ENCODE measurements around the gene LRMDA. TPM values are rescaled to one million over a fixed set of nuclear protein-coding genes. Genes with fewer than 3 reads are reported as not detected.

LRMDA gene
- polyA plus RNA-seq, 3 donors, result 39.8 to 59.6 (median 56.4) TPM

- no peaks in the 10 kb centered on the region for H3K4me1 Mint-ChIP-seq
- no peaks in the 10 kb centered on the region for H3K36me3 ChIP-seq (replicated peaks in 1 of 2; ENCODE audit: control insufficient read depth in 1 of 2, insufficient read depth in 2 of 2, low read length in 2 of 2)
- no peak overlapping the region for H3K27ac ChIP-seq (ENCODE audit: low read depth in 1 of 2, low read length in 2 of 2)
- H4K20me1 ChIP-seq (ENCODE audit: insufficient read depth, low read length), result no peaks in the 10 kb centered on the region
- H3K4me1 ChIP-seq (ENCODE audit: control insufficient read depth in 1 of 2, insufficient read depth in 2 of 2, low read length in 2 of 2), result no peaks in the 10 kb centered on the region
- H3K27ac Mint-ChIP-seq, result no peak overlapping the region
- no peak overlapping the region for H2AFZ ChIP-seq (ENCODE audit: insufficient read depth, low read depth, low read length, poor library complexity, severe bottlenecking)
- H3K9me3 Mint-ChIP-seq, result peaks cover 0 to 3% (median 0%) of the 10 kb centered on the region in 7 donors
- H3K4me2 ChIP-seq (replicated peaks; ENCODE audit: extremely low read depth, low read length, poor library complexity, severe bottlenecking), result no peak overlapping the region
- no peak for TF ChIP-seq CTCF (IDR thresholded peaks at IDR 0.05)
- intact Hi-C loops (cut with micrococcal nuclease), result no loop called here
- no peaks in the 10 kb centered on the region for H3K27me3 ChIP-seq (ENCODE audit: control insufficient read depth in 2 of 2, insufficient read depth in 2 of 2, low read length in 2 of 2)
- peaks cover 8 to 9% of the 10 kb centered on the region in 2 donors for H3K36me3 Mint-ChIP-seq
- peaks cover 0 to 2% (median 0%) of the 10 kb centered on the region in 3 donors for H3K27me3 Mint-ChIP-seq (ENCODE audit: low read depth in 3 of 3)
- no peak overlapping the region for H3K4me3 ChIP-seq (replicated peaks in 1 of 3; ENCODE audit: low read depth in 2 of 3, low read length in 3 of 3)
- H3K9ac ChIP-seq (ENCODE audit: insufficient read depth, low read length, poor library complexity, severe bottlenecking), result no peak overlapping the region
- no peak for DNase-seq
- H3K9me3 ChIP-seq (replicated peaks in 1 of 2; ENCODE audit: control insufficient read depth in 1 of 2, insufficient read depth in 1 of 2, low read length in 2 of 2), result no peaks in the 10 kb centered on the region
- 97% methylated on average over 7 of the region's 12 CpGs for WGBS (ENCODE audit: insufficient coverage)
- no peaks in the 10 kb centered on the region for H3K79me2 ChIP-seq (ENCODE audit: insufficient read depth, low read length)
- H3K4me3 Mint-ChIP-seq, result no peak overlapping the region
Observed at GRCh38 chr10:76089556-76090180, 658.2 kb downstream of the LRMDA start.

- 100% methylated on average over 1 of the region's 1 CpG for WGBS (ENCODE audit: insufficient coverage)
- no peaks in the 10 kb centered on the region for H3K4me1 Mint-ChIP-seq
- no peak overlapping the region for H3K27ac Mint-ChIP-seq
- H3K4me3 ChIP-seq (replicated peaks in 1 of 3; ENCODE audit: low read depth in 2 of 3, low read length in 3 of 3), result no peak overlapping the region
- H3K4me2 ChIP-seq (replicated peaks; ENCODE audit: extremely low read depth, low read length, poor library complexity, severe bottlenecking), result no peak overlapping the region
- peaks cover 0 to 1% of the 10 kb centered on the region in 2 donors for H3K9me3 ChIP-seq (replicated peaks in 1 of 2; ENCODE audit: control insufficient read depth in 1 of 2, insufficient read depth in 1 of 2, low read length in 2 of 2)
- no peak overlapping the region for H3K27ac ChIP-seq (ENCODE audit: low read depth in 1 of 2, low read length in 2 of 2)
- no peak overlapping the region for H2AFZ ChIP-seq (ENCODE audit: insufficient read depth, low read depth, low read length, poor library complexity, severe bottlenecking)
- no peak for DNase-seq
- no peak overlapping the region for H3K9ac ChIP-seq (ENCODE audit: insufficient read depth, low read length, poor library complexity, severe bottlenecking)
- intact Hi-C loops (cut with micrococcal nuclease), result no loop called here
- H3K4me3 Mint-ChIP-seq, result no peak overlapping the region
- no peak for TF ChIP-seq CTCF (IDR thresholded peaks at IDR 0.05)
- no peaks in the 10 kb centered on the region for H3K36me3 ChIP-seq (replicated peaks in 1 of 2; ENCODE audit: control insufficient read depth in 1 of 2, insufficient read depth in 2 of 2, low read length in 2 of 2)
- peaks cover 0 to 2% (median 0%) of the 10 kb centered on the region in 3 donors for H3K27me3 Mint-ChIP-seq (ENCODE audit: low read depth in 3 of 3)
- no peaks in the 10 kb centered on the region for H3K79me2 ChIP-seq (ENCODE audit: insufficient read depth, low read length)
- H3K27me3 ChIP-seq (ENCODE audit: control insufficient read depth in 2 of 2, insufficient read depth in 2 of 2, low read length in 2 of 2), result no peaks in the 10 kb centered on the region
- no peaks in the 10 kb centered on the region for H3K4me1 ChIP-seq (ENCODE audit: control insufficient read depth in 1 of 2, insufficient read depth in 2 of 2, low read length in 2 of 2)
- peaks cover 0 to 3% (median 1%) of the 10 kb centered on the region in 7 donors for H3K9me3 Mint-ChIP-seq
- H3K36me3 Mint-ChIP-seq, result peaks cover 0 to 1% of the 10 kb centered on the region in 2 donors
- no peaks in the 10 kb centered on the region for H4K20me1 ChIP-seq (ENCODE audit: insufficient read depth, low read length)
Observed at GRCh38 chr10:76091926-76092325, 660.5 kb downstream of the LRMDA start.

Measured in CD14-positive monocyte (primary cell).